Measurements from ENCODE around the gene OR9K2.
"Not testable (repeated sequence)": the region's sequence is repeated elsewhere in the genome, so short reads cannot be mapped to it uniquely, and the experiment has no call there.

OR9K2 gene

DNA sequence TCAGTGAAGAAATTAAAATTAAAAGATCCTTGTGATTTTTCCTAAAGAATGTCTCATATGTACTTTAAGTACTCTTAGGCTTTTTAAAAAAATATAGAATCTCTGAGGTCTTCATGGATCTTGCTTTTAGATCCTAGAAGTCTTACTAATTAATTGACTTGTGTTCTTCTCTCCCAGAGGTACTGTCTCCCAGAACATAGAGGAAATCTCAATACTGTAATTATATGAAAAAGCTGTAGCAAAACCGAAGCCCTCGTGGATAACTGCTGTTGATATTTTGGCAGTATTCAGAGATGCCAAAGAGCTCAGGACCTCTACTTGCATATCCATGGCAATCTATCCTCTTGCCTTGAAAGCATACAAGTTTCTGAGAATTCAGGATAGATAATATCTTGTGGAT is at the start of gene OR9K2:
TSS of gene OR9K2 (plus strand) at position 301 of the 400 bp plus-strand sequence. CDS start 3,429 bp downstream, outside the sequence.
- DNase-seq (ENCODE audit: low read depth in 2 of 2): no peak

GRCh38 chr12:55092579-55092978 is 33.6 kb upstream of the OR9K2 start:
- DNase-seq (ENCODE audit: low read depth in 2 of 2): no peak

DNA sequence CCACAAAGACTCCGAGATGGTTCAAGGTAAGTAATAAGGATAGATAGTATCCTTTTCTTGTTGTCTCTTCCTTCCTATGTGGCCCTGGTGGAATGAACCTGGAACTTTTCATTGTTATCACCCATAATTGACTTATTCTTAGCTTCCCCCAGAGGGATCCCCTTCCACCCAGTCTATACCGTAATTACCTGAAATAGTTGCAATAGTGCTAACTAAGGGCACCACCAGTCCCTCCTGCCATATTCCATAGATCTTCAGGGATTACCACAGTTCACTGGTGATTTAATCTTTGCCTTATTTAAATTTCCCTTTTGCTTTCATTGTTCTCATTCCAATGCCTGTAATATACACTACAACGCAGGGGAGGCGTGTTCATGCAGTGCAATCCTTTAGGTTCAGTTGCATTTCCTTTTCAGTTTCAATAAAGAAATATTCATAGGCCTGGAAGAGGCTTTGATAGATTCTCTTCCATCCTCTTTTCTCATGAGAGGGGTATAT is 13.8 kb upstream of the OR9K2 start:
- DNase-seq (ENCODE audit: low read depth in 2 of 2): no peak

GRCh38 chr12:55116152-55116551 is 10.1 kb upstream of the OR9K2 start:
- no peak for DNase-seq (ENCODE audit: low read depth in 2 of 2)

GRCh38 chr12:55132816-55133215 is 6.6 kb downstream of the OR9K2 start:
- DNase-seq (ENCODE audit: low read depth in 2 of 2): no peak

GRCh38 chr12:55142669-55143565 is 16.7 kb downstream of the OR9K2 start:
- DNase-seq (ENCODE audit: low read depth in 2 of 2): peak in 1 of 2 donors; percentile 8

GRCh38 chr12:55143566-55143870 is 17.3 kb downstream of the OR9K2 start:
- no peak for DNase-seq (ENCODE audit: low read depth in 2 of 2)

DNA sequence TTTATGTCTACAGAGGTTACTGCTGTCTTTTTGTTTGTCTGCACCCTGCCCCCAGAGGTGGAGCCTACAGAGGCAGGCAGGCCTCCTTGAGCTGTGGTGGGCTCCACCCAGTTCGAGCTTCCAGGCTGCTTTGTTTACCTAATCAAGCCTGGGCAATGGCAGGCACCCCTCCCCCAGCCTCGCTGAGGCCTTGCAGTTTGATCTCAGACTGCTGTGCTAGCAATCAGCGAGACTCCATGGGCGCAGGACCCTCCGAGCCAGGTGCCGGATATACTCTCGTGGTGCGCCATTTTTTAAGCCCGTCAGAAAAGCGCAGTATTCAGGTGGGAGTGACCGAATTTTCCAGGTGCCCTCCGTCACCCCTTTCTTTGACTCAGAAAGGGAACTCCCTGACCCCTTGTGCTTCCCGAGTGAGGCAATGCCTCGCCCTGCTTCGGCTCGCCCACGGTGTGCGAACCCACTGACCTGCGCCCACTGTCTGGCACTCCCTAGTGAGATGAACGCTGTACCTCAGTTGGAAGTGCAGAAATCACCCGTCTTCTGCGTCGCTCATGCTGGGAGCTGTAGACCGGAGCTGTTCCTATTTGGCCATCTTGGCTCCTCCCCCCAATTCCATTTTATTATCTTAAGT is 40.9 kb downstream of the OR9K2 start:
- not testable (repeated sequence) for DNase-seq (ENCODE audit: low read depth in 2 of 2)

GRCh38 chr12:55171445-55171844 is 45.2 kb downstream of the OR9K2 start:
- DNase-seq (ENCODE audit: low read depth in 2 of 2): no peak

DNA sequence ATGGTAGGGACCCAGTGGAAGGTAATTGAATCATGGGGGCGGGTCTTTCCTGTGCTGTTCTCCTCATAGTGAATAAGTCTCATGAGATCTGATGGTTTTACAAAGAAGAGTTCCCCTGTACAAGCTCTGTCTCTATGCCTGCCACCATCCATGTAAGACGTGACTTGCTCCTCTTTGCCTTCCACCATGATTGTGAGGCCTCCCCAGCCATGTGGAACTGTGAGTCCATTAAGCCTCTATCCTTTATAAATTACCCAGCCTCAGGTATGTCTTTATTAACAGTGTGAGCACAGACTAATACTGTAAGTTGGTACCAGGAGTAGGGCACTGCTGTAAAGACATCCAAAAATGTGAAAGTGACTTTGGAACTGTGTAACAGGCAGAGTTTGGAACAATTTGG is 45.6 kb downstream of the OR9K2 start:
- DNase-seq (ENCODE audit: low read depth in 2 of 2): not testable (repeated sequence)

DNA sequence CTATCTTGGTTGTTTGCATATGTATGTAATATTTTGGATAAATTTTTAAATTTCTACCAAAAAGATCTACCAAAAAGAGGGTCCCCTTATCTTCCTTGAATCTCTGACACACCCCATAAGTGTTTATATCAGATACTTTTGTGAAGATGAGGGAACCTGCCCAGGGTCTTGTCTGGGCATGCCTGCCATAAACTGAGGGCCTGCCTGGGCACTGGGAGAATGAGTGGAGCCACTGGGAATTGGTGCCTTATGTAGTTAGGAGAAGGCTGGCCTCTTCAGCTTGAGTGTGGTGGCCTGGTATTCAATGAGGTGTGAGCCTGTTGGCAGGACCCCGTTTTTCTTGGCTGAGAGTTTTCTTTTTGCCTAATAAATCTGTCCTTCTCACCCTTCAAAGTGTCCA is 46.5 kb downstream of the OR9K2 start:
- DNase-seq (ENCODE audit: low read depth in 2 of 2): no peak

- DNase-seq (ENCODE audit: low read depth in 2 of 2): no peak
Measured at GRCh38 chr12:55173456-55173855, 47.2 kb downstream of the OR9K2 start.

Data from stimulated activated CD8-positive, alpha-beta memory T cell treated with anti-CD3 and anti-CD28 coated beads, Interleukin-7, amount 100 ng/mL, for 4 hours (primary cell).